Femur (tissue), 1 donor: ENCODE results near the gene DIP2A.
"Not testable (repeated sequence)": the region's sequence is repeated elsewhere in the genome, so short reads cannot be mapped to it uniquely, and the experiment has no call there.

ENCODE experiments used
- DNase-seq: peaks from one replicate; pipeline ENCODE4 v3.0.0-alpha.2; 2017

DIP2A gene

DNA sequence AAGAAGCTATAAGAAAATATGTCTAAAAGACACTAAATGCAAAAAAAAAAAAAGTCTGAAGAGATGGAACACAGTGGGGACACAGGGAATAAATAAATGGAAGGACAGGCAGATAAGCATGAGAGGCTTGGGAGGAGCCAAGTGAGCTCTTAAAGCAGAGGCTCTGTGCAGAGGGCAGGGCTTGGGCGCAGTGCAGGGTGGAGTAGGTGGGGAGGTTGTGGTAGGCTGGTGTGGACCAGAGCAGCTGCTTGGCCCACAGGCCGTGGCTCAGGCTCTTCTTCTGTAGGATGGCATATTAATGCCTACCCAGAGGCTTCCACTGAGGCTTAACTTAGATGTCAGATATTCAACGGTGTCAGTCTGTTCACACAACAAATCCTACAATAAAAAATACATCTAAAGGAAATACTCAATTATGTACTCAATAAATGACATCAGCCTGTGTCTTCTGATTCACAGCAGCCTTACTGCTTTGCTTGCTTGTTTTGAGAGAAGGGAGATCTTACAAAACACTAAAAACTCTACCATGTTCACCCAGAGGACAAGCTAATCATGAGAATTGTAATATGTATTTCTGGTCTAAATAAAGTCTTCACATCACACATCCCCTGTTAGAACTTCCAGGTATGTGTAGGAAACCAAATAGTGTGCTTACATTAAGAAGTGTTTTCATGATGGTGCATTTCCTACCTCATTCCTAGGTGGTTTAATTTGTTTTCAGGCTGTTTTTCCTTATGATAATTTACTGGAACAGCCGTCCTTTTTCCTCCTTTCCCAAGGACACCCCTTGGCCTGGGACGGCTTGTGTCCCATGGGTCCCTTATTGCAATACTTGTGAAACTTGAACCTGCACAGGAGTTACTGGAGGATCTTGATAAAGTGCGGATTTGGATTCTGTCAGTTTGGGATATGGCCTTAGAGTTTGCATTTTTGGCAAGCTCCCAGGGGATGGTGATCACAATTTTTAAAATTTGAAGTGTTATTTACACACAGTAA, 24.9 kb downstream of the DIP2A start:
- no peak for DNase-seq

DNA sequence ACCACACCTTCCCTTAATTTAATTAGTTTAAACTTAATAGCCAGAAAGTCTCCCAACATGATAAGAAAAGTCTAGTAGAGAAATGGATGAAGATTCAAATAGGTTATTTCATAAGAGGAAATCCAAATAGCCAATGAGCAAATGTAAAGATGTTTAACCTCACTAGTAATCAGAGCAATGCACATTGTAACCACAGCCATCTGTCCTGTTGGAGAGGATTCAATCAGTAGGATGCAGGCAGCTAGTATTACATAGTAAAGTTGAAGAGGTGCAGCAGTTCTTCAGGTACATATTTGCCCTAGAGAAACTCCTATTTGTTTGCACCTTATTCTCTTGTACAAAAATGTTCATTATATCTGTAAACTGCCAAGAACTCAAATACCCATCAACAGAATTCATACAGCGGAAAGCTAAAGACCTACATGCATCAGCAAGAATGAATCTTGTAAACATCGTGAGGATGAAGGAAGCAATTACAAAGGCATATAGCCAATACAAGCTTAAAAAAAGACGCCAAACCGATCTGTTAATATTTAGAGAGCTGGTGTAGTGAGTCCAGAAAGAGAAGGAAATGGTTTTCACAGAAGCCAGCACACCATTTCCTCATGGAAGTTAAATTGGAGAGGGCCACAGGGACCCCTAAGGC, 27.9 kb downstream of the DIP2A start:
- no peak for DNase-seq

DNA sequence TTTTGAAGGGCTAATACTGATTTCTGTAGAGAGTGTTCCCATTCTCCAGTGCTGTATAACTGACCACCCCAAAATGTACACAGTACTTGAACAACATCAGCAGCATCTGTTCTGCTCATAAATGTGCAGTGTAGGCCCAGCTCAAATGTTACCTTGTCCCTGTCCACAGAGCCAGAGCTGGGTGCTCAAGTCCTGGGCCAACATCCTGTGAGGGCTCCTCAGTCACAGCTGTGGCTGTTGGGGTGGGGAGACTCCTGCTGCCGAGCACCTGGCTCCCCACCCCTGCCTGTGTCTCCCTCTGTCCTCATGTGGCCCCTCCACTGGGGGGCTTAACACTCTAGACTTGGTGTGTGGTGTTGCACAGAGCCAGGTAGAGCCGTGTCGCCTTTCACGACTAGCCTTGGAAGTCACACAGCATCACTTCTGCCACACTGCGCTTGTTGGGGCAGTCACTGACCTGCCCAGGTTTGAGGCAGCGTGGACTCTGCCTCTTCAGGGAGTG, 30.5 kb downstream of the DIP2A start:
- no peak for DNase-seq

DNA sequence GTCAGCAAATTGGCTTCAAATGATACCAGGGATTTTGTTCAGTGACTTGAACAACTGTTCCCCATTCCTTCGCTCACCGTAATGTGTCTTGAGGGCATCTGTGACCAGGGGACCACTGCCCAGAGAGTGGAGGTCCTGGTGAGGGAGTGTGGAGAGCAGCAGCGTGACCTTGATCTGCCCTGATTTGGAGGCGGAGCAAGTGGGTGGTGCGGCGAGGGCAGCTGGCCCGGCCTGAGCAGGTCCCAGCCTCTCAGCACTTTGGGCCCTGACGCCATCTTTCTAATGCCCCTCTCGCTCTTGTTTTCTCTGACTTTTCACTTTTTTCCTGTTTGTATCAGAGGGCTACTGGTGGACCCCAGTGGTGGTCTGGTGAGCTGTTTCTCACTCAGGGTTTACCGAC, 31.1 kb downstream of the DIP2A start:
- no peak for DNase-seq

DNA sequence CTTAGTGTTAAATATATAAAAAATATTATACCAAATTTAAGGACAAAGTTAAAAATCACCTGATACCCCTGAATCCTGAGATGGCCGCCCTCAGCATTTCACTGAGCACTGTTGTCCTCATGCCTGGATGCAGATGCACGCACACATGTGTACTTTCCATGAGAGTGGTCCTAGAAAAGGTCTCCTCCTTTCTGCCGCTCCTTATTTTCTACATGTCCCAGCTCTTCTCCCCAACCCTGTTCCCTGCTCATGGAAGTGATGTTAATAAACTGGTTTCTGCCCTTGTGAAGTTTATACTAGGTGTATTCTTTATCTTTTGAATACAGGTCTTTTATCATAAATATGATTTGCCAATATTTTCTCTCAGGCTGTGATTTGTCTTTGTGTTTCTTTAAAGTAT, 32.9 kb downstream of the DIP2A start:
- DNase-seq, result no peak

DNA sequence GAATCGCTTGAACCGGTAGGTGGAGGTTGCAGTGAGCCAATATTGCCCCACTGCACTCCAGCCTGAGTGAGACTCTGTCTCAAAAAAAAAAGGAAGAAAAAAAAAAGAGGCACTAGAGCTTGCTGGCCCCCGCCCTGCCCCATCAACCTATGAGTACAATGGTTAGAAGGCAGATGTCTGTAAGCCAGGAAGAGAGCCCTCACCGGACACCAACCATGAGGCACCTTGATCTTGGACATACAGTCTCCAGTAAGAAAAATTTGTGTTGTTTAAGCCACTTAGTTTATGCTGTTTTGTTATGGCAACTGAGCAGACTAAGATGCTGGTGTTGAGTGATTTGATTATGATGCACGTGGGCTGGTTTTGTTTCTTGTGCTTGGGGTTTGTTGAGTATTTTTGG, 34.2 kb downstream of the DIP2A start:
- DNase-seq, result no peak

DNA sequence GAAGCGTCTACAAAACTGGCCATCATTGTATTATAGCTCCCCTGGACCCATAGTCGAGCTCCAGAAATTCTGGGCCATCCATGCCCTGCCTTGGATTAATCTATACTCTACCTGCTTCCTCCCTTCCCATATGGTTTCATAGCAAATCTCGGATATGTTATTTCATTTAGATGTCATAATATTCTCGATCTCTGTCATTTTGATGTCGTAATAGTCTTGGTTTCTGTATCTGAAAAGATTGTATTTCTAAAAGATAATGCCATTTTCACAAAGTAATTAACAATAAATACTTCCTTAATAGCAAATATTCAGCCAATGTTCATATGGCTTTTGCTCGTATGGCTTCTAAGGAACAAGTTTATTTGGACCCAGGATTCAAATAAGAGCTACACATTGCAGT, 35.1 kb downstream of the DIP2A start:
- no peak for DNase-seq

DNA sequence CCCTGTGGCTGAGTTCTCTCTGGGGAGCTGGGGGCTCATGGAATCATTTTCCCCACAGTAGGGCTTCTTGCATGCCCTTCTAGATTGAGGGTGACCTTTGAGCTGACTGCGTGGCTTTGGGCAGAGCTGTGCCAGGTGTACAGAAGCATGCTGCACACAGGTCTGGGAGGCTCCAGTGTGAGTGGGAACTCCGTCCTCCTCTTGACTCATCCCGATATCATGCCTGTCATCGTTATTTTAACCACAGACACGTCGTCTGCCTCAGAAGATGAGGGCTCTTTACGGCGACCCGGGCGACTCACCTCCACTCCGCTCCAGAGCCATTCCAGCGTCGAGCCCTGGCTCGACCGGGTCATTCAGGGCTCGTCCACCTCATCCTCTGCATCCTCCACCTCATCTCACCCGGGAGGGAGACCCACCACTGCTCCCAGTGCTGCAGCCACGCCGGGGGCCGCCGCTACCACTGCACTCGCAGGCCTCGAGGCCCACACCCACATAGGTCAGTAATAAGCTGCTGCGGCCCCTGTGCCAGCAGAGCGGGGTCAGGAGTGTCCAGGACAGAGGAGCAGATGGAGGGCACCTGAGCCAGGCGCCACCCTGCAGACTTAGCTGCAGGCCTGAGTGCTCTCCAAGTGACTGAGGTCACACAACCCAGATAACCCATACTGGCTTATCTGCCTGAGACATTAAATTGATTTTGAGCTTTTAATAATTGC, 39.8 kb downstream of the DIP2A start:
- no peak for DNase-seq

DNA sequence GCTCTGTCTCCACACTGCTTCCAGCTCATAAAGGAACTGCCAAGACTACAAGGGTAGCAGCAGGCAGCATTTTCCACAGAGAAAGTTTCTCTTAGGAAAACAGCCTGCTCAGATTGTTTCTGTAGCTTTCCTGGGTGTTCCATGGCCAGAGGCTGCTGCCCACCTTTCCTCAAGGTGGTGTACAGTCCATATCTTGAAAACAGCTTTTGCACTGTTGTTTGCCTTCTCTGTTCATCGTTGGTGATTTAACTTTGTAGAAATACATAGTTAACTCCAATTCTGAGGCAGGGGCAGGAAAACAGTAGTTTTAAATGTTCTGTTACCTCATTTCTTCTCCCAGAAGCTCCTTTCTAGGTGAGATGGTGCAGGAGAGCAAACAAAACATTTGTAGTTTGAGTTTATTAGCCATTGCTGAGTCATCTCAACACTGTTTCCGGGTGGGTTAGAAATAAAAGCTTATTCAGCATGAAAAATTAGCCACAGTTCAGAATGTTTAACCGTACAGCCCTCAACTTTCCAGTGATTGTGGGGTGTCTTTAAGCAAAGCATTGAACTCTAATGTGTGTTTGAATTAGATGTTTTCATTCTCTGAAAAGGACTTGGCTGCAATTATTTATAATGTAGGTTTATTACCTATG, 41.7 kb downstream of the DIP2A start:
- DNase-seq, result no peak

DNA sequence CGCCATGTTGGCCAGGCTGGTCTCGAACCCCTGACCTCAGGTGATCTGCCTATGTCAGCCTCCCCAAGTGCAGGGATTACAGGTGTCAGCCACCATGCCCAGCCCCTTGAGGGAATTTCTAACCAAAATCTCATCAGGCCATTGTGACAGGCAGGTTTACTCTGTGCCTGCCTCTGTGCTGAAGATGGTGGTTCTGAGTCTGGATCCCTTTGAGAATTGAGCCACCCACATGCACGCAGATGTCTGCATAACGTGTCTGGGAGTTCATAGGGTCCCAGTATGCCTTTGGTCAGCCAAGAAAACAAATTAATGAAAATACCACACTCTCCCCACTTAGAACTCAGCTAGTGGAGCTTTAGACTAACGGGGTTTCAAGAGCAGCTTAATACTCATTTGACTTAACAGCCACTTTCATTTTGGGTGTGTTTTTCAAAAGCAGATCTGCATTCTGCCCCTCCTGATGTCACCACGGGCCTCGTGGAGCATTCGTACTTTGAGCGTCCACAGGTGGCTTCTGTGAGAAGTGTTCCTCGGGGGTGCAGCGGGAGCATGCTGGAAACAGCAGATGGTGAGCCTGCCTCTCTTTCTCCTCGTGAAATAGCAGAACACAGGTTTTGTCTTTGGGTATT, 45.3 kb downstream of the DIP2A start:
- DNase-seq, result no peak

DNA sequence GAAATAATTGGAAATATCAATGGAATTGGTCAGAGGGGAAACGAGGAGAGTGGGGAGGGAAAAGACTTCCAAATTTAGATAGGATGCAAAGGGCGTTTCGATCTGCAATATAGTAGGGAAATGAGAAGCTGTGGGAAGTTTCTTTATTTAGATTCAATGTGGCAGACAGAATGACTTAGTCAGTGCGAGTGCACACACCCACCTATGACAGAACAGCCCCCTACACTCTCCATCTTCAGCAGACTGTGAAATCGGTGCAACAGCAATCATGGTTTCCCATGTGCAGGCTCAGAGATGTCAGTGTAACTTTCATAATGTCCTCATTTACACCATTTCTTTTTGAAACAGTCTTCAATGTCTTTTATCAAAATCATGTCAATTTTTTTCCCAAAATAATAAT, 46.0 kb downstream of the DIP2A start:
- no peak for DNase-seq

DNA sequence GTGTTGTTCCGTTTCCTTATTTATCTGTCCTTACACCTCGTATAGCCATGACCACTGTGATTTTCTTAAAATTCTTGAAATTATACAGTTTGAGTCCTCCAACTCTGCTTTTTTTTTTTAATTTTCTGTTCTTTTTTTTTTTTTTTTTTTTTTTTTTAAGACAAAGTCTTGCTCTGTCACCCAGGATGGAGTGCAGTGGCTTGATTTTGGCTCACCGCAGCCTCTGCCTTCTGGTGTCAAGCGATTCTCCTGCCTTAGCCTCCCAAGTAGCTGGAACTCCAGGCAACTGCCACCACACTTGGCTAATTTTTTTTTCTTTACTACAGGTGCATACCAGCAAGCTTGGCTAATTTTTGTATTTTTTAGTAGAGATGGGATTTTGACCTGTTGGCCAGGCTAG, 48.9 kb downstream of the DIP2A start:
- DNase-seq, result no peak

DNA sequence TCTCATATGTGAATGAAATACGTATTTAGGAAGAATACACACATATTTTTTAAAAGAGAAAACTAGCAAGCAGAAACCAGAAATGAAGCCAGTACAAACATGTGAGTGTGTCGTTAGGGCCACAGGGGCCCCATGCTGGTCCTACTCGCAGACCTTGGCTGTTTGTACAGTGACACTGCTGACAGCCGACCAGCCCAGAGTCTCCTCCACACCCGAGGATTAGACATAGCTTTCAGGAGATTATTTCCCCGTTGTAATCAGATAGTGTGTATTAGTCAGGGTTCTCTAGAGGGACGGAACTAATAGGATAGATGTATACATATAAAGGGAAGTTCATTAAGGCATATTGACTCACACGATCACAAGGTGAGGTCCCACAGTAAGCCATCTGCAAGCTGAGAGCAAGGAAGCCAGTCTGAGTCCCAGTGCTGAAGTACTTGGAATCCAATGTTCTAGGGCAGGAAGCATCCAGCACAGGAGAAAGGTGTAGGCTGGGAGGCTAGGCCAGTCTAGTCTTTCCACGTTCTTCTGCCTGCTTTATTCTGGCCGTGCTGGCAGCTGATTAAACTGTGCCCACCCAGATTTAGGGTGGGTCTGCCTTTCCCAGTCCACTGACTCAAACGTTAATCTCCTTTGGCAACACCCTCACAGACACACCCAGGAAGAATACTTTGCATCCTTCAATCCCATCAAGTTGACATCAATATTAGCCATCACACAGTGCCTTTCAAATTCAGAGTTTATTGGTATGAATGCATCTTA, 51.2 kb downstream of the DIP2A start:
- DNase-seq, result no peak

DNA sequence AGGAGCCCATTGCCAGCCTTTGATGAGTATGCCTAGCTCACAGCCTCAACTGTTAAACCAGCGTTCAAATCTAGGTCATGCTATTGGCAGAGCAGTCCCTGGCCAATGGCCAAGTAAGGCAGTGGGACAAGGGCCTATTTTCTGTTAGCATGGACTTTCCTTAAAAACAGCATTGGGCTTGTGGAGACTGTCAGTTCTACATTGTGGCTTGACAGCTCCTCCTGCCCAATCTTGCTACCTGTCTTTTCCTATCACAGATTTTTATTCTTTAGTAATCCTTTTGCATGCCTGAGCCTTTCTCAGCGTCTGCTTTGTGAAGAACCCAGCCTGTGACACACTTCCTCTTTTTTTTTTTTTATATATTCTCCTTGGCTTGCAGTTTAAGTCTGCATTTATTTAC, 56.4 kb downstream of the DIP2A start:
- DNase-seq, result no peak

DNA sequence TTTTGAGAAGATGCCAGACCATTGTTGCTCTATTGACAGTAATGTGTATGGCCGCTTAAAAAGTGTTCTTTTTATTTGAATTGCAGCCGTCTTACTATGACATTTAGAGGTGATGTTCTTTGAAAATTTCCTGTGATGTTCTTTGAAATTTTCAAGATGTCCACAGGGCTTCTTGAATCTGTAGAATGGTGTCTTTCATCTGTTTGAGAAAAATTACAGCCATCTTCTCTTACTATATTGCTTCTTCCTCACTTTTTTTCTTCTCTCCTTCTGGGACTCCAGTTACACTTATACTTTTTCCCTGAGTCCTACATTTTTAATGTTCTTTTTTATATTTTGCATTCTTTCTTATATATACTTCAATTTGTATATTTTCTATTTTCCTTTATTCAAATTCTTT, 57.4 kb downstream of the DIP2A start:
- DNase-seq, result no peak

DNA sequence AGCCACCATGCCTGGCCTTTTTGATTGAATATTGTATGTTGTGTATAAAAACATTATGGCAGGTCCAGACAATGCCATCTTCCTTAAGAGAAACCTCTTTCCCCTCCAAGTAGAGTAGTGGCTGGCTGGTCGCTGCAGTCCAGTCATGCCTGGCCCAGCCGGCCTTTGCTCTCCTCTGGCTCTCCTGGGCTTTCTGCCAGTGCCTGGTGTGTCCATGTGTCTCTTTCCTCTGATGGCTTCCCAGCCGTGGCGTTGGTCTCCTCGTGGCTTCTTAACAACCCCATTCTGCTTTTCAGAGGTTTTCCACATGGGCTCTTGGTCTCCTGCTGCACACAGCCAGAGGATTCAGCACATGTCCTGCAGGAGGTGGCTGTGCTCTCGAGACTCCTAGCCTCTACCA, 58.7 kb downstream of the DIP2A start:
- peak; percentile 46 for DNase-seq

DNA sequence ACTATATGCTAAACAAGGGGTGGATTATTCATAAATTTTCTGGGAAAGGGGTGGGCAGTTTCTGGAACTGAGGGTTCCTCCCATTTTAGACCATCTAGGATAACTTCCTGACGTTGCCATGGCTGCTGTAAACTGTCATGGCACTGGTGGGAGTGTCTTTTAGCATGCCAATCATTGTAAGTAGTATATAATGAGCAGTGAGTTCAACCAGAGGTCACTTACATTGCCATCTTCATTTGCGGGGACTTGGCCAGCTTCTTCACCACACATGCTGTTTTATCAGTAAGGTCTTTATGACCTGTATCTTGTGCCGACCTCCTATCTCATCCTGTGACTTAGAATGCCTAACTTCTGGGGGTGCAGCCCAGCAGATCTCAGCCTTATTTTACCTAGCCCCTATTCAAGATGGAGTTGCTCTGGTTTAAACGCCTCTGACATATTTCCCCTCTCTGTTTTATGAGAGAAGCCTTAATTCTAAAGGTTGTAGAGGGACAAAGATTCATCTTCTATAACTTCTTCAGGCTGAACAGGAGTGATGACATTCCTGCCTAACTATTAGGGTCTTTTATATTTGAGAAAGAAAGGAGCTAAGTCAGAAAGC, 60.4 kb downstream of the DIP2A start:
- no peak for DNase-seq

DNA sequence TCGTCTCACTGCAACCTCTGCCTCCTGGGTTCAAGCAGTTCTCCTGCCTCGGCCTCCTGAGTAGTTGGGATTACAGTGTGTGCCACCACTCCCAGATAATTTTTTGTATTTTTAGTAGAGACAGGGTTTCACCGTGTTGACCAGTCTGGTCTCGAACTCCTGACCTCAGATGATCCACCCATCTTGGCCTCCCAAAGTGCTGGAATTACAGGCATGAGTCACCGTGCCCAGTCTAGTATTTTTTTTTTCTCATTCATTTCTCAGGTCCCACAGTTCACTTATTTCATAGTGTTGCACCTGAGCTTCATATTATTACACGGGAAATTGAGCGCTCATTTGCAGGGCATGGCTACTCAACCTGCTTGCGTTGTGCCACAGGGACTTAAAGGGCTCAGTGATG, 68.7 kb downstream of the DIP2A start:
- DNase-seq, result not testable (repeated sequence)

DNA sequence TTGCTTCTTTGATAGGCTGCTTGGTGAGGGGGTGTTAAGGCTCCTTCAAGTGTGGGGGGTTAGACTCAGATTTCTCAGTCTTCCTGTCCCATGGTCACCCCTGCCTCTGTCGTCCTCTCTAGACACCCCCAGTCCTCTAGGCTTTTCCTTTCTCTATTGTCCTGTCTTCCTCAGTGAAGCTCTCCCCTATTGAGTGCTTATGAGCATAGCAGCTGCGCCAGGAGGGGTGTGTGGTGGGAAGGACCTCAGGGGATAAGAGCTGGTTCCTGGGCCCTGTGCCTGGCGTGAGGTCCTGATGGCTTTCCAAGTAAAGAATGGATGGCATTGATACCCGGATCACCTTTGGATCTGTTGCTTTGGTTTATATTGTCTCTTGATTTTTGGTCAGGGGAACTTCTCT, 69.1 kb downstream of the DIP2A start:
- no peak for DNase-seq

DNA sequence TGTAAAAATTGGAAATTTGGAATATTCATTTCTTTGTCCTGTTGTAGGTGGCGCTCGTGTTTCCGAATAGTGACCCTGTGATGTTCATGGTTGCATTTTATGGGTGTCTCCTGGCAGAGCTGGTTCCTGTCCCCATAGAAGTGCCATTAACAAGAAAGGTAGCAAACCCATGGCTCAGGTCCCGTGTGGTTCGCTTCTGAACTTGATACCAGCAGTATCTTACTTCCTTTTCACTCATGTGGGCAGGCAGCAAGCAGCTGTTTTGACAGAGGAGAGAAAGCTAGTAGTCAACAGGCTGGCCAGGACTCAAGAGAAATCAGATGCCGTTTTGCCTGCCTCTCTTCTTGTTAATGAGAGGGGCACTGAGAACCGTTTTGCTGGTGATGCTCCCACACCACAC, 73.4 kb downstream of the DIP2A start:
- DNase-seq, result no peak

DNA sequence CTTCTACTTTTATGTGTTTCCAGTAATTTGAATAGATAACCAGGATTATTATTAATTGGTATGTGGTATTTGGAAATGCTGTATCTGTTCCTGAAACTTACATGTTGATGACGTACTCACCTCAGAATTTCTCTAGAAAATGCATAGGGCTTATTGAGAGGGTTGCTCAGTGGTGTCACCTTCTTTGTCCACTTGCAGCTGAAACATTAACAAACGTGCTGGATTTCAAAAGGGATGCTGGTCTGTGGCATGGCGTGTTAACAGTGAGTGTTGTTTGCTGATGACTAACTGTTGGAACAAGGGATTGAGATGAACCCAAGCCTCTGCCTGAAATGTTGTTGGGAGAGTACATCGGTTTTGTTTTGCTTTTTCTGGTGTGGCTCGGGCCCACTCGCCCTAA, 78.3 kb downstream of the DIP2A start:
- DNase-seq, result no peak
